Thoracic aorta (tissue), 2 donors: ENCODE measurements around the gene CC2D2A. TPM values are rescaled to one million over a fixed set of nuclear protein-coding genes. Genes with fewer than 3 reads are reported as not detected.

Experiments used
- ATAC-seq: fragments of 150-250 bp; one replicate; pipeline ENCODE4 v1.8.0; 2017; ENCODE audit warnings: low read depth; ENCODE audit not compliant: insufficient number of reproducible peaks, low FRiP score
- DNase-seq: peaks from one replicate; pipeline ENCODE4 v3.0.0-alpha.2; 2020; ENCODE audit warnings: low spot score
- H3K27ac ChIP-seq, 2 donors: fragments of 200-600 bp; sonication (generic); 1 replicate in 1 of 2; 2 replicates in 1 of 2; pipeline ENCODE4 v1.5.1; 2016; ENCODE audit warnings: mild to moderate bottlenecking in 2 of 2, moderate library complexity in 2 of 2
- H3K27me3 ChIP-seq: fragments of 200-600 bp; sonication (generic); replicated peaks from 2 replicates; pipeline ENCODE4 v1.6.0; 2016; ENCODE audit warnings: mild to moderate bottlenecking; ENCODE audit not compliant: insufficient read depth
- H3K36me3 ChIP-seq: fragments of 200-600 bp; sonication (generic); one replicate; pipeline ENCODE4 v1.5.1; 2016
- H3K4me1 ChIP-seq, 2 donors: fragments of 200-600 bp; sonication (generic); 1 replicate in 1 of 2; 2 replicates in 1 of 2; pipeline versions ENCODE4 v1.5.1 to v1.6.0; 2016; ENCODE audit warnings: low read depth in 2 of 2, mild to moderate bottlenecking in 1 of 2; ENCODE audit not compliant: control insufficient read depth in 1 of 2
- H3K4me3 ChIP-seq: fragments of 200-600 bp; sonication (generic); 2 replicates; pipeline ENCODE4 v1.5.1; 2016; ENCODE audit warnings: mild to moderate bottlenecking
- H3K9me3 ChIP-seq: fragments of 200-600 bp; sonication (generic); 2 replicates; pipeline ENCODE4 v1.5.1; 2016
- CTCF ChIP-seq: fragments of 200-600 bp; sonication (generic); IDR thresholded peaks from one replicate; pipeline ENCODE4 v1.5.1; 2019; ENCODE audit warnings: antibody characterized with exemption
- total RNA-seq, 2 donors: library from RNA; depleted of rRNA; stranded (reverse); fragments of >200 nt; gene quantifications; one replicate each; pipeline versions ENCODE4 v1.1.0 to v1.2.3, GENCODE V29; 2016

The CC2D2A gene
- total RNA-seq, 2 donors from 2014 or later, result 44.1 to 59.8 TPM

GRCh38 chr4:15598644-15599043, 129.0 kb downstream of the CC2D2A start:
- H3K9me3 ChIP-seq, result no peaks in the 10 kb centered on the region
- no peak overlapping the region for H3K27ac ChIP-seq
- ATAC-seq, result no peak
- no peaks in the 10 kb centered on the region for H3K27me3 ChIP-seq
- no peak for DNase-seq
- H3K4me1 ChIP-seq, result peaks cover 0 to under 1% of the 10 kb centered on the region in 2 donors
- no peak overlapping the region for H3K4me3 ChIP-seq
- H3K36me3 ChIP-seq, result peaks cover 23% of the 10 kb centered on the region
- no peak for TF ChIP-seq CTCF

- peaks cover 32% of the 10 kb centered on the region for H3K36me3 ChIP-seq
- H3K4me3 ChIP-seq, result no peak overlapping the region
- H3K27ac ChIP-seq, result no peak overlapping the region
- no peaks in the 10 kb centered on the region for H3K9me3 ChIP-seq
- no peaks in the 10 kb centered on the region for H3K27me3 ChIP-seq
- ATAC-seq, result no peak
- no peaks in the 10 kb centered on the region for H3K4me1 ChIP-seq
- no peak for DNase-seq
- no peak for TF ChIP-seq CTCF
Observed at GRCh38 chr4:15600176-15600575, 130.5 kb downstream of the CC2D2A start.

- H3K4me3 ChIP-seq, result no peak overlapping the region
- TF ChIP-seq CTCF, result no peak
- H3K4me1 ChIP-seq, result no peaks in the 10 kb centered on the region
- peaks cover 32% of the 10 kb centered on the region for H3K36me3 ChIP-seq
- DNase-seq, result no peak
- H3K27ac ChIP-seq, result no peak overlapping the region
- no peaks in the 10 kb centered on the region for H3K27me3 ChIP-seq
- no peak for ATAC-seq
- no peaks in the 10 kb centered on the region for H3K9me3 ChIP-seq
Observed at GRCh38 chr4:15601862-15602261, 132.2 kb downstream of the CC2D2A start.

- no peak for DNase-seq
- H3K9me3 ChIP-seq, result no peaks in the 10 kb centered on the region
- H3K27ac ChIP-seq, result no peak overlapping the region
- H3K27me3 ChIP-seq, result no peaks in the 10 kb centered on the region
- H3K4me1 ChIP-seq, result peaks cover 0 to under 1% of the 10 kb centered on the region in 2 donors
- peaks cover 28% of the 10 kb centered on the region for H3K36me3 ChIP-seq
- no peak for TF ChIP-seq CTCF
- no peak overlapping the region for H3K4me3 ChIP-seq
- ATAC-seq, result no peak
Observed at GRCh38 chr4:15605537-15605936, 135.9 kb downstream of the CC2D2A start.

GRCh38 chr4:15610855-15611254, 141.2 kb downstream of the CC2D2A start:
- H3K9me3 ChIP-seq, result no peaks in the 10 kb centered on the region
- no peaks in the 10 kb centered on the region for H3K36me3 ChIP-seq
- H3K27ac ChIP-seq, result no peak overlapping the region
- no peak overlapping the region for H3K4me3 ChIP-seq
- H3K27me3 ChIP-seq, result no peaks in the 10 kb centered on the region
- ATAC-seq (no peak), DNase-seq (no peak)
- no peak for TF ChIP-seq CTCF
- peaks cover 0 to 4% of the 10 kb centered on the region in 2 donors for H3K4me1 ChIP-seq
